HFF-Myc (cell line): ENCODE measurements around the gene VWF.
"Not testable (repeated sequence)": the region's sequence is repeated elsewhere in the genome, so short reads cannot be mapped to it uniquely, and the experiment has no call there.

ENCODE experiments used
- DNase-seq: peaks from one replicate; pipeline ENCODE4 v3.0.0-alpha.2; 2011; ENCODE audit warnings: low read depth; ENCODE audit errors: extremely low read depth
- H3K4me3 ChIP-seq: replicated peaks from 2 replicates; pipeline ENCODE4 v1.5.1; 2011; ENCODE audit warnings: low read depth, mild to moderate bottlenecking, control low read depth, low read length
- CTCF ChIP-seq: IDR thresholded peaks from 2 replicates; pipeline ENCODE4 v1.5.1; 2012; ENCODE audit warnings: mild to moderate bottlenecking, low read depth, low read length, control low read depth; ENCODE audit errors: missing control alignments

The VWF gene

GRCh38 chr12:6030081-6030480 lies 94.4 kb downstream of the VWF start:
- no peak for DNase-seq
- no peak for TF ChIP-seq CTCF
- H3K4me3 ChIP-seq: no peak overlapping the region

- TF ChIP-seq CTCF: no peak
- no peak overlapping the region for H3K4me3 ChIP-seq
Measured at GRCh38 chr12:6029401-6029800, 95.1 kb downstream of the VWF start.

GRCh38 chr12:6026998-6027397 lies 97.5 kb downstream of the VWF start:
- H3K4me3 ChIP-seq: no peak overlapping the region
- DNase-seq: no peak

More at GRCh38 chr12:6029401-6029800, 95.1 kb downstream of the VWF start:
- DNase-seq: no peak

DNA sequence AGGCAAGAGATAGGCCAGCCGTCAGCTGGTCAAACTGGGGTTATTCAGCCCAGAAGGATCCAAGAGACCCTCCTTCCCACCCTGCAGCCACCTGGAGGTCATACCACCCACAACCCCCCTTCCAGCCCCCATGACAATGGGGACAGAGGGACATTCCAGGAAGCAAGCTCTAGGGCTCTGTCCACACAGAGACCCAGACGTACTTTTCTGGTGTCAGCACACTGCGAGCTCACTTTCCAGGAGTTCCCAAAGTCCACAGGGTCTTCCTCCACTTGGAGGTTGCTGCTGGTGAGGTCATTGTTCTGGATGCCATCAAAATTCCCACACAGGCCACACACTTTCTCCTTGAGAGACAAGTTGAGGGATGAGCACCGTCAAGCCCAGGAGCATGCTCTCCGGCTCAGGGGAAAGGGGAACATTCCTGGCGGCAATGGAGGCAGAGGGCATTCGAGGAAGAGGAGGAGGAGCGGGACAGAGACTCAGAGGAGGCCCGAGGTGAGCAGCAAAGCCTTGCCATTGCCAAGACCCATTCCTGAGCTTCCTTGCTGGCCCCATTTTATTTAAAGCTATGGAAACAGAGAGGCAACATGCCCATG lies 98.7 kb downstream of the VWF start:
- DNase-seq, H3K4me3 ChIP-seq: not testable (repeated sequence)

More at GRCh38 chr12:6026998-6027397, 97.5 kb downstream of the VWF start:
- TF ChIP-seq CTCF: no peak

DNA sequence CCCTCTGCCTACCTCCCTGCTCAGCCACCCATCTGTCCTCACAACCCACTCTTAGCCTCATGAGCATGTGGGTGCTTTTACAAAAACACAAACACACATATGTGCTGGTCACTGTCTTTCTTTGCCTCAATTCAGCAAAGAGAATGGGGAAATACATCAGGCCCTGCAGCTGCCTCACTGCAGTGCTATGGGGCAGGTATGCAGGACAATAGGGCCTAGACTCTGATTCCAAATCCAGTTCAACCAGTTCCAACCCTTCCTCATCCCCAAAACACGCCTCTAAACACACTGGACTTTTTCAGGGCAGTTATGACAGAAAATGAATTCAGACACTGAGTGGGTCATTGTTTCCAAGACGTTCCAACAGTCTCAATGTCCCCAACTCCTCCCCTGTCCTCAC lies 100.4 kb downstream of the VWF start:
- not testable (repeated sequence) for H3K4me3 ChIP-seq, DNase-seq

- no peak overlapping the region for H3K4me3 ChIP-seq
- no peak for DNase-seq
- no peak for TF ChIP-seq CTCF
Measured at GRCh38 chr12:6020930-6021329, 103.5 kb downstream of the VWF start.

- DNase-seq, H3K4me3 ChIP-seq: not testable (repeated sequence)
Measured at GRCh38 chr12:6020511-6020910, 104.0 kb downstream of the VWF start.

- DNase-seq: not testable (repeated sequence)
Measured at GRCh38 chr12:6019256-6019655, 105.2 kb downstream of the VWF start.

DNA sequence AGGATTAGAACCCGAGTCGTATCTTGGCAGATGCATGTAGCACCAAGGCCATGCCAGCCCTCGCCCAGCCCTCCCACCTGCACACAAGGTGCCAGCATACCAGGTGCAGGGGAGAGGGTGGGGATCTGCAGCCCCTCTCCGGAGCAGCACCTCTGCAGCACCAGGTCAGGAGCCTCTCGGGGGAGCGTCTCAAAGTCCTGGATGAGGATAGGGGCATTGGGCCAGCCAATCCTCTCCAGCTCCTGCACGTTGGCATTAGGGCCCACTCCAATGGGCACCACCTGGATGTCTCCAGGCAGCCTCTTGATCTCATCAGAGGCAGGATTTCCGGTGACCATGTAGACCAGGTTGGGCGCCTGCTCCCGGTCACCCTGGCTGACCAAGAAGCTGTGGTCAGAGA lies 106.2 kb downstream of the VWF start:
- no peak overlapping the region for H3K4me3 ChIP-seq
- TF ChIP-seq CTCF: no peak
- DNase-seq: no peak

More at GRCh38 chr12:6019256-6019655, 105.2 kb downstream of the VWF start:
- not testable (repeated sequence) for H3K4me3 ChIP-seq
